CD4-positive, alpha-beta T cell treated with Interleukin-21 for 1 hour (primary cell): ENCODE results near the gene LHPP.
"Not testable (repeated sequence)": the region's sequence is repeated elsewhere in the genome, so short reads cannot be mapped to it uniquely, and the experiment has no call there.

ENCODE experiments used
- DNase-seq: peaks from one replicate; pipeline ENCODE4 v3.0.0-alpha.2; 2020

The LHPP gene

GRCh38 chr10:124539935-124540641 is 78.5 kb downstream of the LHPP start:
- peak; percentile 73 for DNase-seq

- no peak for DNase-seq
Observed at GRCh38 chr10:124541076-124541903, 79.7 kb downstream of the LHPP start.

- no peak for DNase-seq
Observed at GRCh38 chr10:124542336-124542735, 80.7 kb downstream of the LHPP start.

- DNase-seq = no peak
Observed at GRCh38 chr10:124543146-124543545, 81.5 kb downstream of the LHPP start.

GRCh38 chr10:124543971-124544370 is 82.3 kb downstream of the LHPP start:
- DNase-seq = no peak

- DNase-seq = no peak
Observed at GRCh38 chr10:124544711-124545110, 83.1 kb downstream of the LHPP start.

GRCh38 chr10:124545351-124546054 is 83.9 kb downstream of the LHPP start:
- no peak for DNase-seq

- DNase-seq = no peak
Observed at GRCh38 chr10:124546055-124546369, 84.4 kb downstream of the LHPP start.

GRCh38 chr10:124546957-124547646 is 85.5 kb downstream of the LHPP start:
- DNase-seq = no peak

- DNase-seq = no peak
Observed at GRCh38 chr10:124547647-124548168, 86.1 kb downstream of the LHPP start.

- DNase-seq = not testable (repeated sequence)
Observed at GRCh38 chr10:124549171-124549570, 87.5 kb downstream of the LHPP start.

GRCh38 chr10:124550293-124551034 is 88.8 kb downstream of the LHPP start:
- DNase-seq = no peak

- DNase-seq = no peak
Observed at GRCh38 chr10:124551097-124551496, 89.5 kb downstream of the LHPP start.

- no peak for DNase-seq
Observed at GRCh38 chr10:124551755-124552154, 90.1 kb downstream of the LHPP start.

- no peak for DNase-seq
Observed at GRCh38 chr10:124552691-124553276, 91.2 kb downstream of the LHPP start.

- no peak for DNase-seq
Observed at GRCh38 chr10:124554085-124554858, 92.6 kb downstream of the LHPP start.

- no peak for DNase-seq
Observed at GRCh38 chr10:124557167-124557566, 95.5 kb downstream of the LHPP start.

GRCh38 chr10:124557648-124558338 is 96.2 kb downstream of the LHPP start:
- DNase-seq = no peak

- DNase-seq = no peak
Observed at GRCh38 chr10:124558339-124559321, 97.0 kb downstream of the LHPP start.
